HG02852 (cell line): ENCODE measurements around the gene AKAP8L.
"Not testable (repeated sequence)": the region's sequence is repeated elsewhere in the genome, so short reads cannot be mapped to it uniquely, and the experiment has no call there.

Source experiments
- ATAC-seq: cut with Tn5 transposase; IDR thresholded peaks from one replicate; pipeline ENCODE4 v1.9.1; 2021; ENCODE audit warnings: mild to moderate bottlenecking, moderate library complexity; ENCODE audit not compliant: unreplicated experiment

The AKAP8L gene

GRCh38 chr19:15421721-15422260 is 3.0 kb upstream of the AKAP8L start:
- ATAC-seq = no peak

GRCh38 chr19:15421136-15421695 is 2.4 kb upstream of the AKAP8L start:
- no peak for ATAC-seq

GRCh38 chr19:15419413-15420025 is 731 bp upstream of the AKAP8L start:
- ATAC-seq = no peak

- no peak for ATAC-seq
These were observed 583 bp downstream of the AKAP8L start for GRCh38 chr19:15418231-15418578.

GRCh38 chr19:15417699-15418098 is 1.1 kb downstream of the AKAP8L start:
- no peak for ATAC-seq

- no peak for ATAC-seq
These were observed 6.0 kb downstream of the AKAP8L start for GRCh38 chr19:15412832-15413231.

- not testable (repeated sequence) for ATAC-seq
These were observed 7.4 kb downstream of the AKAP8L start for GRCh38 chr19:15411351-15411750.

- no peak for ATAC-seq
These were observed 14.0 kb downstream of the AKAP8L start for GRCh38 chr19:15404780-15405211.

- ATAC-seq = no peak
These were observed 14.6 kb downstream of the AKAP8L start for GRCh38 chr19:15404097-15404779.

- no peak for ATAC-seq
These were observed 15.6 kb downstream of the AKAP8L start for GRCh38 chr19:15403151-15403531.

- no peak for ATAC-seq
These were observed 16.2 kb downstream of the AKAP8L start for GRCh38 chr19:15402411-15403150.

- ATAC-seq = no peak
These were observed 17.4 kb downstream of the AKAP8L start for GRCh38 chr19:15401397-15401710.

GRCh38 chr19:15400521-15401396 is 18.0 kb downstream of the AKAP8L start:
- no peak for ATAC-seq

GRCh38 chr19:15399635-15400034 is 19.2 kb downstream of the AKAP8L start:
- no peak for ATAC-seq

GRCh38 chr19:15399234-15399515 is 19.6 kb downstream of the AKAP8L start:
- no peak for ATAC-seq

GRCh38 chr19:15398501-15399233 is 20.1 kb downstream of the AKAP8L start:
- ATAC-seq = no peak

- no peak for ATAC-seq
These were observed 21.0 kb downstream of the AKAP8L start for GRCh38 chr19:15397782-15398181.

- ATAC-seq = no peak
These were observed 21.6 kb downstream of the AKAP8L start for GRCh38 chr19:15397236-15397635.

- no peak for ATAC-seq
These were observed 22.4 kb downstream of the AKAP8L start for GRCh38 chr19:15396436-15396835.

- not testable (repeated sequence) for ATAC-seq
These were observed 23.5 kb downstream of the AKAP8L start for GRCh38 chr19:15395251-15395650.
